ENCODE data around the gene FAM222A.
A peak's percentile ranks its signal among the peaks of the same experiment; 100 is the strongest.

FAM222A gene

DNA sequence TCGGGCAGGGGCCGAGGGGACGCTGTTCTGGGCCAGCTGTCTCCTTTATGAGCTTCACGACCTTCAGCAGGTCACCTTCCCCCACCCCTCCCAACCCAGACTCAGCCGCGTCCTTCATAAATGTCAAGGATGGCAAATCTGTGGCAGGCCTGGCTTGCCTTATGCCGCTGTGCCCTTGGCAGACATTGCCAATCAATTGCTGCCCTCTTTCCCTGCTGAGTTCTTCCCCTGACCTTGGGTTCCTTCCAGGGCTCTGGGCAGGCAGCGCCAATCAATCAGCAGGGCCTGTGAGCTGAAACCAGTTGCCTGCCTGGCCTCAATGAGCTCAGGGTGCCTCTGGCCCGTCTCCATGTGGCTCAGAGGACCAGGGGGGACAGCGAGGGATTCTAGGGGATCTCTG, 7.7 kb downstream of the FAM222A start:
- Histone ChIP-seq H3K9ac (ENCODE audit: low read depth, low read length) (no peak overlapping the region), H3K27ac (ENCODE audit: low read depth, low read length) (no peak overlapping the region), H3K4me3 (ENCODE audit: low read length) (no peak overlapping the region), H3K4me1 (ENCODE audit: insufficient read depth, low read length) (peaks cover 13% of the 10 kb centered on the region), H3K9me3 (ENCODE audit: insufficient read depth, low read depth, low read length) (no peaks in the 10 kb centered on the region), H3K36me3 (ENCODE audit: insufficient read depth, low read length) (no peaks in the 10 kb centered on the region), H3K27me3 (ENCODE audit: insufficient read depth, low read length) (peaks cover 30% of the 10 kb centered on the region)
- 93% methylated on average over 10 of the region's 10 CpGs for WGBS

DNA sequence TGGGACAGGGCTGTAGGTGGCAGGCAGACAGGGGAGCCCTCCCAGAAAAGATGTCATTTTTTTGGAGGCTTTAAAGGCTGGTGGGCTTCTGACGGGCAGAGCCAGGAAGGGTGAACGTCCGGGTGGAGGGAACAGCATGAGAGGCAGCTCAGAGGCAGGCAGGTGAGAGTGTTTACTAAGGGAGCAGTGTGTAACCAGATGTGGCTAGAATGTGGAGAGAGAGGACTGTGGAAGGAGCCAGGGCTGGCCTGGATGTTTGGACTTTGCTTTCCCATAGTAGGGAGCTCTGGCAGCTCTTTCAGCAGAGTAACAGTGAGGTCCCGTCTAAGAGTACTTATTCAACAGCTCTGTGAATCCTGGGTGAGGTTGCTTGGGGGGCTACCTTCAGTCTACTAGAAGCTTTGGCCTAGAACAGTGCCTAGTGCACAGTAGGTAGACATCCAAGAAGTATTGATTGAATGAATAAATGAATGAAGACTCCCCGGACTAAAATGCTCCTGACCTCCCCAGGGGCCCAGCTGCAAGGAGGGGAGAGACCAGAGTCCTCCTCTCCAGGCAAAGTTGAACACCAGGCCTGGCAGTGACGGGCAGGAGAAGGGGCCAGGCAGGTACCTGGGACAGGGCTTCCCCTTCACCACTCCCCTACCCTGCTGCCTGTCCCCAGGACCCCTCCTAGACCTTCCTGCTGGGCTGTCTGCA, 8.5 kb downstream of the FAM222A start:
- peaks cover 13% of the 10 kb centered on the region for H3K4me1 ChIP-seq (ENCODE audit: insufficient read depth, low read length)
- no peak overlapping the region for H3K9ac ChIP-seq (ENCODE audit: low read depth, low read length)
- no peaks in the 10 kb centered on the region for H3K36me3 ChIP-seq (ENCODE audit: insufficient read depth, low read length)
- no peak overlapping the region for H3K4me3 ChIP-seq (ENCODE audit: low read length)
- WGBS: 83% methylated on average over 6 of the region's 6 CpGs
- H3K27ac ChIP-seq (ENCODE audit: low read depth, low read length): no peak overlapping the region
- no peaks in the 10 kb centered on the region for H3K9me3 ChIP-seq (ENCODE audit: insufficient read depth, low read depth, low read length)
- H3K27me3 ChIP-seq (ENCODE audit: insufficient read depth, low read length): peaks cover 21% of the 10 kb centered on the region

DNA sequence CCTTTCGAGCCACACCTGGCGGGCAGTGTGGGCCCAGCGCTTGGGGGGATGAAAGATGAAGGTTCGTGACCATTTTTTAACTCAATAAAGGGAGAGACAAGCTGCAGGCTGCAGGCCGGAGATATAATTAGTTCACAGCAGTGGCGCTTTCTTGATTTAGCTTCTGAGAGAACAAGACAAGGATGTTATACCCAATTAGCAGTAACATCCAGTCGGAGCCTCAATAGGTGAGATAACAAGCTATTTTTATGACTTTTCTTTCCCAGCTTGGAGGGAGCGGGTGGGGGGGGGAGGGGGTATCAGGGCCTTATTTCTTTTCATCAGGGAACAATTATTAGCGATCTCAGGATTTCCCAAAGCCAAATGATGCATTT, 9.1 kb downstream of the FAM222A start:
- Histone ChIP-seq H3K9me3 (ENCODE audit: insufficient read depth, low read depth, low read length) (no peaks in the 10 kb centered on the region), H3K27me3 (ENCODE audit: insufficient read depth, low read length) (peaks cover 16% of the 10 kb centered on the region), H3K36me3 (ENCODE audit: insufficient read depth, low read length) (no peaks in the 10 kb centered on the region), H3K4me3 (ENCODE audit: low read length) (no peak overlapping the region), H3K4me1 (ENCODE audit: insufficient read depth, low read length) (peaks cover 13% of the 10 kb centered on the region), H3K27ac (ENCODE audit: low read depth, low read length) (no peak overlapping the region), H3K9ac (ENCODE audit: low read depth, low read length) (no peak overlapping the region)
- WGBS: 90% methylated on average over 9 of the region's 9 CpGs

DNA sequence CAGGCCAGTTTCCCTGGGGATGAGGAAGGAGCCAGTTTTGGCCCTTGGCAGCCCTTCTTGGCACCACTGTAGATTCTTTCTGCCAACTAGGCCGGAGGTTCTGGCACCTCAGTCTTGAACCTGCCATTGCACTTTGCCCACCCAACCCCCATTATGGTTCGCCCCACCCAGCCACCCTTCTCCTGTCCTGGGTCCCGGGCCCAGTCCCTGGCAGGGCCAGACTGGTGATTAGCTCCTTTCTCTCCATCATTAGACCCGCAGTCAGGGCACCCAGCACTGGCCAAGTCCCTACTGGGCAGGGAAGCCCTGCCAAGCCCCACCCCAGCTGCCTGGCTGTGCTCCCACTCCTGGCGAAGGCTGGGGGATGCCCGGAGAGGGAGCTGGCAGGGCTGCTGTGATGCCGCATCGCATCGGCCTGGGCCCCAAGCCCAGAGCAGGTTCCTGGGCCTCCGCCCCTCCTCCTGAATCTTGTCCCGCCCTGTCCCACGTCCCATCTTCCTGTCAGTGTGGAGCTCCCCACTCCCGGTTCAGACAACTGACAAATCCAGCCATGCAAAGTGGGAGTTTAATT, 9.8 kb downstream of the FAM222A start:
- no peaks in the 10 kb centered on the region for H3K9me3 ChIP-seq (ENCODE audit: insufficient read depth, low read depth, low read length)
- H3K9ac ChIP-seq (ENCODE audit: low read depth, low read length): no peak overlapping the region
- H3K4me3 ChIP-seq (ENCODE audit: low read length): no peak overlapping the region
- no peak overlapping the region for H3K27ac ChIP-seq (ENCODE audit: low read depth, low read length)
- peaks cover 13% of the 10 kb centered on the region for H3K4me1 ChIP-seq (ENCODE audit: insufficient read depth, low read length)
- 85% methylated on average over 13 of the region's 13 CpGs for WGBS
- H3K27me3 ChIP-seq (ENCODE audit: insufficient read depth, low read length): peaks cover 10% of the 10 kb centered on the region
- no peaks in the 10 kb centered on the region for H3K36me3 ChIP-seq (ENCODE audit: insufficient read depth, low read length)

DNA sequence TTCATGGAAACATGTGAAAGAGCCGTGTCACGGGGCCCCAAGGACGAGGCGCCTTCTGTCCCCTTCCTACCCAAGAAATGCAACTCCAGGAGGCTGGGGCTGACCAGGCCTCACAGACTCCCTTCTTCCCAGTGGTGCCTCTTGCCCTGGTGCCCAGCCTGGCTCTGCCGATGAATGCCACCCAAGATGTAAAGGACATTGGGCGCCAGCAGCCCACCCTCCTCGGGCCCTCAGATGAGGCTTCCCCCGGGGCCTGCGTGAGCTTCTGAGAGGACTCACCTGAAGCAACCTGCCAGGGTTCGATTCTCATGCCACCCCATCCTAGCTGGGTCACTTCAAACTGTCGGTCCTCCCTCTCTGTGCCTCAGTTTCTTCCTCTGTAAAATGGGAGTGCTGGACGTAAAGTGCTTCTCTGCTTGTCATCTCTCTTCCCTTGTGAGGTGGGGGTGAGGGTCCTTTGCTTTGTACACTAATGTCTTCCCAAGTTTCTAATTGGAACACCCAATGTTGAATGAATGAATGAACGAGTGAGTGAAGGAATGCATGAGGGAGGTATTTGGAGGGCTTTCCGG, 10.8 kb downstream of the FAM222A start:
- no peaks in the 10 kb centered on the region for H3K36me3 ChIP-seq (ENCODE audit: insufficient read depth, low read length)
- no peak overlapping the region for H3K4me3 ChIP-seq (ENCODE audit: low read length)
- H3K27me3 ChIP-seq (ENCODE audit: insufficient read depth, low read length): no peaks in the 10 kb centered on the region; the same call in 1 of the 2 replicates
- WGBS: 94% methylated on average over 13 of the region's 14 CpGs
- H3K9ac ChIP-seq (ENCODE audit: low read depth, low read length): no peak overlapping the region
- H3K4me1 ChIP-seq (ENCODE audit: insufficient read depth, low read length): 0 out of 2 replicates have a peak, but pooled peaks cover 4% of the 10 kb centered on the region
- H3K9me3 ChIP-seq (ENCODE audit: insufficient read depth, low read depth, low read length): no peaks in the 10 kb centered on the region
- no peak overlapping the region for H3K27ac ChIP-seq (ENCODE audit: low read depth, low read length)

DNA sequence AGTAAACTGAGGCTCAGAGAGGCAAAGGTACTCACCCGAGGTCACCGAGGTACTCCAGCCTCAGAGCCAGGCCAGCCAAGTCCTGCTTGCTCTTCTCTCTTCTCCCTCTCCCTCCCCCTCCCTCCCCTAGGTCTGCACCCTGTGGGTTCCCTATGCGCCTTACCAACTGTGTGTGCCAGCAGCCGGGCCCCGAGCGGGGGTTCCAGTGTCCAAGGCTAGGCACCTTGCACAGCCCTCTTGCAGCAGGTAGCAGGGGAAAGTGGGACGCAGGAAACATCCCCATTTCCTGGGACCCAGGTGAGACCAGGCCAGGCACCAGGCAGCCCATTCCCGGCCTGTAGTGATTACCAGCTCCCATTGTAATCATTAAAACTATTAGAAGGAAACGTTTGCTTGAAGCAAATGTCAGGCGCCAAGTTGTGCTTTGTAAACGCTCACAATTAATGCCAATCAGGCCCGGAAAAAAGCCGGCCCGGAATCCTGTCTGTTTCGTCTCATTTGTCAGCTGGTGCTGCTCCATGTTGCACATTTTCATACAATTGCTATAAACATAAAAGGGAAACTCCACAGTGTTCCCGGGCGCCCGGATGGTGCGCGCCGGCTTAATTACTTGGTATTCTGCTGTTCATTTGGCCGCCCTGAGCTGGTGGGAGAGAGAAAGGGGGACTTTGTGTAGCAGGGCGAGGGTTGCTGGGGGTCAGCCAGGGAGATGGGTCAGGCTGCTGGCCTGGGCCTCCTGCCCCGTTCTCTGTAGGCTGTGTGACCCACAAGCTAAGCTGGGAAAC, 11.9 kb downstream of the FAM222A start:
- Histone ChIP-seq H3K27me3 (ENCODE audit: insufficient read depth, low read length) (no peaks in the 10 kb centered on the region), H3K9ac (ENCODE audit: low read depth, low read length) (no peak overlapping the region), H3K27ac (ENCODE audit: low read depth, low read length) (no peak overlapping the region), H3K4me3 (ENCODE audit: low read length) (no peak overlapping the region), H3K4me1 (ENCODE audit: insufficient read depth, low read length) (no peaks in the 10 kb centered on the region), H3K36me3 (ENCODE audit: insufficient read depth, low read length) (no peaks in the 10 kb centered on the region), H3K9me3 (ENCODE audit: insufficient read depth, low read depth, low read length) (no peaks in the 10 kb centered on the region)
- WGBS: 88% methylated on average over 24 of the region's 24 CpGs

DNA sequence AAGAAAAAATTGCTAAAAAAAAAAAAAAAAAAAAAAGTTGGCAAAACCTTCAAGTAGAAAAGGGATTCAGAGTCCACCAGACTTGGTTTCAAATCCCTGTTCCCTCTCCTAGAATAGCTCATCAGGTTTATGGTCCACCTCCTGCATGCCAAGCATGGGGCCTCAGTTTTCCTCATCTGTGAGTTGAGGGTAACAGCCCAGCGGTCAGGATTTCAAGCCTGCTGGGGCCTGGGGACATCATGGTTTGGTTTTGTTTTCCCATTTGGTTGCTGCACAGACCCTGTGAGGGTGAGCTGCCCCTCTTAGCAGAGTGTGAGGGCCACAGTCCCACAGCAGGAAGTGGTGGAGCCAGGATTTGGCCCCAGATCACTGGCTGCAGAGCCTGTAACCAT, 12.5 kb downstream of the FAM222A start:
- H3K9ac ChIP-seq (ENCODE audit: low read depth, low read length): no peak overlapping the region
- no peak overlapping the region for H3K4me3 ChIP-seq (ENCODE audit: low read length)
- H3K36me3 ChIP-seq (ENCODE audit: insufficient read depth, low read length): no peaks in the 10 kb centered on the region
- no peak overlapping the region for H3K27ac ChIP-seq (ENCODE audit: low read depth, low read length)
- no peaks in the 10 kb centered on the region for H3K9me3 ChIP-seq (ENCODE audit: insufficient read depth, low read depth, low read length)
- 97% methylated on average over 1 of the region's 1 CpG for WGBS
- H3K27me3 ChIP-seq (ENCODE audit: insufficient read depth, low read length): no peaks in the 10 kb centered on the region
- H3K4me1 ChIP-seq (ENCODE audit: insufficient read depth, low read length): no peaks in the 10 kb centered on the region

DNA sequence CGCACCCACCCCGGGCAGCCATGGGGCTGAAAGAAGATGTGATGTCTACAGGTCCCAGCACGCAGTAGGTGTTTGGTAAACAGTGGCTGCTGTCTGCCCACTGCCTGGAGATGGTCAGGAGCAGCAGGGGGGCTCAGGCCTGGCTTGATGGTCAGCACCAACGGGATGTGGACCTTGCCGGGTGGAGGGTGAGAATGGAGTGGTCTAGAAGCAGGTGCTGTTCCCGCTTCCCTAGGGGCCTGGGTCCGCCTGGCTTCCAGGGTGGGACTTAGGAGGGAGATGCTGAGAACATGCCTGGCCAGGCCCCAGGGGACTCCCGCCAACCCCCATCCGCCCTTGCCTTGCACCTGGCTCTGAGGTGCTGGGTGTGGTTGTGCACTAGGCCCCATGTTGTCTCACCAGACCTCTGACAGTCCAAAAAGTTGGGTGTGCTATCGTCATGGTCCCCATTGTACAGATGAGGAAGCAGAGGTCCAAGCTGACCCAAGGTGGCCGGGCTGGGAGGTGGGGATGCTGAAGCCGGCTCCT, 12.9 kb downstream of the FAM222A start:
- H3K36me3 ChIP-seq (ENCODE audit: insufficient read depth, low read length): no peaks in the 10 kb centered on the region
- no peaks in the 10 kb centered on the region for H3K9me3 ChIP-seq (ENCODE audit: insufficient read depth, low read depth, low read length)
- no peak overlapping the region for H3K9ac ChIP-seq (ENCODE audit: low read depth, low read length)
- no peaks in the 10 kb centered on the region for H3K27me3 ChIP-seq (ENCODE audit: insufficient read depth, low read length)
- H3K4me1 ChIP-seq (ENCODE audit: insufficient read depth, low read length): no peaks in the 10 kb centered on the region
- 83% methylated on average over 12 of the region's 12 CpGs for WGBS
- no peak overlapping the region for H3K4me3 ChIP-seq (ENCODE audit: low read length)
- no peak overlapping the region for H3K27ac ChIP-seq (ENCODE audit: low read depth, low read length)

DNA sequence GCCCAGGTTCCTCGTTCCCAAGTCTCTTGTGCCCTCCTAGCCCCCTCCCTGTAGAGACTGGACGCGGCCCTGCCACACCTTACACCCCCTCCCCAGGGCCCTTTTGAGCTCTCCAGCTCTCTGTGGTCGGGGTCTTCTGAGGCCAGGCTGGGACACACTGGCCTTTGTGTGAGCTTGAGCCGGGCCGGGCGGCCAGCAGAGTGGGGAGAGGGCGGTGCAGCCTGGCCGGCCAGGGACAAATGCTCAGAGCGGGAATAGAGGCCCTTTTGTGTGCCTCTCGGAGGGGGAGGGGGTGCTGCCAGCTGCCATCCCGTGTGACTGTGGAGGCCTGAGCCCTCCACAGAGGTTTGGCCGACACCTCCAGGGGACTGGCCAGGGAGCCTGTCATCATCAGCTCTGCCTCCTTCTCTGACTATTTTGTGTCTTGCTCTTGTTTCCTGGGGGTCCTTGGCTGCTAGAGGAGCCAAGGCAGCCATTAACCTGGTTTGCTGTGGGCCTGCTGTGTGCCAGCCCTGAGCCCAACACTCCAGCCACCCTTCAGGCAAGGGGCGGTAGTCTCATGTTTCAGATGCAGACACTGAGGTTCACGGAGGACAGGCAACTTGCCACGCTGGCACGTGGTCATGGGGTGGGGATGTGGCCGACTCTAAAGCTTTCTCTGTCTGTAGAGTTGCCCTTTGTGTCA, 13.6 kb downstream of the FAM222A start:
- WGBS: 80% methylated on average over 18 of the region's 18 CpGs
- Histone ChIP-seq H3K4me3 (ENCODE audit: low read length) (no peak overlapping the region), H3K4me1 (ENCODE audit: insufficient read depth, low read length) (no peaks in the 10 kb centered on the region), H3K27ac (ENCODE audit: low read depth, low read length) (no peak overlapping the region), H3K9ac (ENCODE audit: low read depth, low read length) (0 out of 2 replicates have a peak overlapping the region, but pooled peaks have one; percentile 1), H3K27me3 (ENCODE audit: insufficient read depth, low read length) (no peaks in the 10 kb centered on the region), H3K9me3 (ENCODE audit: insufficient read depth, low read depth, low read length) (no peaks in the 10 kb centered on the region), H3K36me3 (ENCODE audit: insufficient read depth, low read length) (no peaks in the 10 kb centered on the region)

DNA sequence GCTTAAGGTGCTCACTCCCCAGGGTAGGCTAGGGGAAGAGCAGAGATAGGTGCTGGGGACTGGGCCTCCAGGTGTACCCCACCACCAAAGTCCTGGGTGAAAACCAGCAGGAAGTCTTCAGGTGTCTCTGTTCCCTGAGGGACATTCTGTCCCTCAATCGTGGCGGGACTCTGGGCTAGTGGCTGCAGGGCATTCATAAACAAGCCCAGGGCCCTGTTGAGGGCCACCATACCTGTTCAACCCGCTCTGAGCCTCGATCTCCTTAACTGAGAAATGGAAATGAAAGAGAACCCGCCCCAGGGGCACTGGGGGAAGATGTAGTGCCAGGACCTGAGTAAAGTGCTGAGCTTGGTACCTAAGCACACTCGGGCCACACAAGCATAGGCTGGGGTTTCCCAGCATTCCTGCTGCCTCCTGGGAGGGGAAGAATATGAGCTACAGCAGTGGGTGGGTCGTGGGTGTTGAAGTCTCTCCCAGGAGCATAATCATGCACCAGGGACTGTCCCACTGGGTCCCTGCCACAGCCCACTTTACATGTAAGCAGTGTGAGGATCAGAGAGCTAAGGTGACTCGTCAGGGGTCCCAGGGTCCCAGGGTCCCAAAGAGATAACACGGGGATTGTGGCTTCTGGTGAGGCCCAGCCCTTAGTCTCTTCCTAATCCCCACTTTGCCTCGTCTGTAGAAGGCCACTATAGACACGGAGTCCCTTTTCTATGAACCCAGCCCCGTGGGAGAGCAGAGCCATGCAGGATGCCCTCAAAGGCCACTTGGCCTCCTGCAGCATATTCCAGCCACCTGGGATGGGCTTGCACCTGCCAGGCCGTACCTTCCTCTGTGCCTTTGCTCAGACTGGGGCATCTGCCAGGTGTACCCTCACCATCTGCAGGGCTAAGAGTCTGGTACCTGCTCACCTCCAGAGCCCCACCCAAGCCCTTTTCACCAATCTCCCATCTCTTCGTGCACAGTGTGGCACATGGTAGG, 14.4 kb downstream of the FAM222A start:
- no peaks in the 10 kb centered on the region for H3K27me3 ChIP-seq (ENCODE audit: insufficient read depth, low read length)
- no peaks in the 10 kb centered on the region for H3K36me3 ChIP-seq (ENCODE audit: insufficient read depth, low read length)
- H3K27ac ChIP-seq (ENCODE audit: low read depth, low read length): no peak overlapping the region
- H3K4me3 ChIP-seq (ENCODE audit: low read length): no peak overlapping the region
- no peak overlapping the region for H3K9ac ChIP-seq (ENCODE audit: low read depth, low read length)
- WGBS: 87% methylated on average over 14 of the region's 14 CpGs
- H3K4me1 ChIP-seq (ENCODE audit: insufficient read depth, low read length): no peaks in the 10 kb centered on the region
- no peaks in the 10 kb centered on the region for H3K9me3 ChIP-seq (ENCODE audit: insufficient read depth, low read depth, low read length)

All from HUES64 (cell line).